Measurements from ENCODE around the gene PLEKHM2.

PLEKHM2 gene

DNA sequence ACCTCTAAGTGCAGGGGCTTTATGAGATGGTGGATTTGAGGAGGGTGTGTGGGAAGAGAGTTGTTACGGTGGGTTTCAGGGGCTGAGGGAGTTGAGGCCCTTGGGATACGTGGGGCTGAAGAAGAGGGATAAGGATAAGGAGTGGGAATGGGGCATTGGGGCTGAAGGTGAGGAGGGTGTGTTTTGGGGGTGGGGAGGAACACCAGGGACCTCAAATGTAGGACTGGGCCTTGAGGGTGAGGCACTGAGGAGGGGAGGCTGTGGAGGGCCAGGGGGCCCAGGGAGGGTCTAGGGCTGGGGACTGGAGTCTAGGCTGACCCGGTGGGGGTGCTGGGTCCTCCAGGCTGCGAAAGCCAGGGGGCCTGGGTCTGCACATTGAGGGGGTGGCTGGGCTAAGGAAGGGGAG lies 1.2 kb upstream of the PLEKHM2 start:
- TF ChIP-seq, protein P1, sequence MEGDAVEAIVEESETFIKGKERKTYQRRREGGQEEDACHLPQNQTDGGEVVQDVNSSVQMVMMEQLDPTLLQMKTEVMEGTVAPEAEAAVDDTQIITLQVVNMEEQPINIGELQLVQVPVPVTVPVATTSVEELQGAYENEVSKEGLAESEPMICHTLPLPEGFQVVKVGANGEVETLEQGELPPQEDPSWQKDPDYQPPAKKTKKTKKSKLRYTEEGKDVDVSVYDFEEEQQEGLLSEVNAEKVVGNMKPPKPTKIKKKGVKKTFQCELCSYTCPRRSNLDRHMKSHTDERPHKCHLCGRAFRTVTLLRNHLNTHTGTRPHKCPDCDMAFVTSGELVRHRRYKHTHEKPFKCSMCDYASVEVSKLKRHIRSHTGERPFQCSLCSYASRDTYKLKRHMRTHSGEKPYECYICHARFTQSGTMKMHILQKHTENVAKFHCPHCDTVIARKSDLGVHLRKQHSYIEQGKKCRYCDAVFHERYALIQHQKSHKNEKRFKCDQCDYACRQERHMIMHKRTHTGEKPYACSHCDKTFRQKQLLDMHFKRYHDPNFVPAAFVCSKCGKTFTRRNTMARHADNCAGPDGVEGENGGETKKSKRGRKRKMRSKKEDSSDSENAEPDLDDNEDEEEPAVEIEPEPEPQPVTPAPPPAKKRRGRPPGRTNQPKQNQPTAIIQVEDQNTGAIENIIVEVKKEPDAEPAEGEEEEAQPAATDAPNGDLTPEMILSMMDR (IDR thresholded peaks at IDR 0.05; ENCODE audit: low read depth, low read length): no peak
- H3K4me3 ChIP-seq (ENCODE audit: low read depth, low read length): no peak overlapping the region

DNA sequence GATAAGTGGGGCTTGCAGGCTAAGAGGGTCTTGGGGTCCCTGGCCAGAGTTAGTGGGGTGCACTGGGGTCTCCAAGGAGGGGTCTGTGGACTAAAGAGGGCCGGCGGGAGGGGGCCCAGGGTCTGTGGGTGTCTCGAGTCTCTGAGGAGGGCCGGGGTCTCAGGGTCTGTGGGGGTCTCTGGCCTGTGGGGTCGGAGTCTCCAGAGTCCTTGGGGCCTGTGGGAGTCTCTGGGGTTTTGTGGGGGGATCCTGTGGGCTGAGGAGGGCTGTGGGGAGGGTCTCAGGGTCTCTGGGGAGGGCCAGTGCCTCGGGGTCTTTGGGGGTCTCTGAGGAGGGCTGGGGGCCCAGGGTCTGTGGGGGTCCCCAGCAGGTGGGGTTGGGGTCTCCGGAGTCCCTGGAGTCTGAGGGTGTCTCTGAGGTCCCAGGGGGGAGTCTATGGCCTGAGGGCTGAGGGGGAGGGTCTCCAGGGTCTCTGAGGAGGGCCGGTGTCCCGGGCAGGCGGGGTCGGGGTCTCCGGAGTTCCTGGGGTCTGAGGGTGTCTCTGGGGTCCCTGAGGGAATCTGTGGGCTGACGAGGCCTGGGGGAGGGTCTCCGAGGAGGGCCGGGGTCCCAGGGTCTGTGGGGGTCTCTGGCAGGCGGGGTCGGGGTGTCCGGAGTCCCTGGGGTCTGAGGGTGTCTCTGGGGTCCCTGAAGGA lies 628 bp upstream of the PLEKHM2 start:
- H3K4me3 ChIP-seq (ENCODE audit: low read depth, low read length): peak overlapping the region; percentile 75
- TF ChIP-seq, protein P1 (IDR thresholded peaks at IDR 0.05; ENCODE audit: low read depth, low read length): no peak

DNA sequence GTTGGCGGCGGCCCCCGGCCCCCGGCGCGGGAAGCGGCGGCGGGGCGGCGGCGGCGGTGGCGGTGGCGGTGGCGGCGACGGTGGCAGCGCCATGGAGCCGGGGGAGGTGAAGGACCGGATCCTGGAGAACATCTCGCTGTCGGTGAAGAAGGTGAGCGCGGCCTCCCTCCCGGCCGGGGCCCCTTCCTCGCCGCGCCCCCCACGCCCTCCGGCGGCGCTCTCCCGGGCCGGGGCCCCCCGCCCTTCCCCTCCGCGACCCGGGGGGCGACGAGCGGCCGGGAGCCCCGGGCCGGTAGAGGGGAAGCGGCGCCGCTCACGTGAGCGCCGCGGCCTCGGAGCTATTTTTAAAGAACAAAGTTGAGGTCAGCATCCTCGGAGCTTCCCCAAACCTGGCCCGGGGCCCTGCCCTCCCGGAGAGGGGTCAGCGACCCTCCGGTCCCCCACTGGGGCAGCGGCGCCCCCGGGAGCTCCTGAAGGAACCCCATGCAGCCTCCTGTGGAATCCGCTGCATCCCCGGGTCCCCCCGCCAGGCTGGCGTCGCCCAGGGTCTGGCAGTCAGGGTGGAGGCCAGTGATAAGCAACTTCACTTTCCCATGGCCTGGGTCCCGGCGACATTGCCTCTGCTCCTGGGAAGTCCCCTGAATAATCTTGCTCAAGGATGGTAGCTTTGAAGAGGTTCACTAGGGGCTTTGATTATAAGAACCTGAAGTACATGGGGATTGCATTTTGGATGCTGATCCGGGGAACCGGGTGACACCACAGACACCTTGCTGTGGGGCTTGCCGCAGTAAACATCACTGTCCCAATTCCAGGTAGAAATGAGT lies 560 bp downstream of the PLEKHM2 start:
- TF ChIP-seq, protein P1 (IDR thresholded peaks at IDR 0.05; ENCODE audit: low read depth, low read length): 0 out of 2 replicates have a peak, but pooled peaks have one; percentile 5
- peak overlapping the region; percentile 86 for H3K4me3 ChIP-seq (ENCODE audit: low read depth, low read length)

DNA sequence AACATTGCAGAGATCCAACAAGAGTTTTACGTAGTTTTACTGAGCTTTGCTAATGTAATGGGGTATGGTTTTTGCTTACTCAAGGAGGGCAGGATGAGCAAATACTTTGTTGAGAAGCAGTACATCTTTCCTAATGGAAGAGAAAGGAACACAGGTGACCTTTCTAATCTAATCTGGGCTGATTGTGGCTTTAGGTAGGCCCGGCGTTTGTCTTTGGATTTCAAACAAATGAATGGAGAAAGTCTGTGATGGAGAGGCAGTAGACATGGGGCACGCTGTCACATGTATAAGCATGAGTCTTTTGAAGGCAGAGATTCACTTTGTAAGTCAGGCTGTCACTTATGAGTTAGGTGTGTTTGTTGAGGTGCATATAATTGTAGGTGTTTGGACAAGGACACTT lies 1.7 kb downstream of the PLEKHM2 start:
- peak overlapping the region; percentile 86 for H3K4me3 ChIP-seq (ENCODE audit: low read depth, low read length)

DNA sequence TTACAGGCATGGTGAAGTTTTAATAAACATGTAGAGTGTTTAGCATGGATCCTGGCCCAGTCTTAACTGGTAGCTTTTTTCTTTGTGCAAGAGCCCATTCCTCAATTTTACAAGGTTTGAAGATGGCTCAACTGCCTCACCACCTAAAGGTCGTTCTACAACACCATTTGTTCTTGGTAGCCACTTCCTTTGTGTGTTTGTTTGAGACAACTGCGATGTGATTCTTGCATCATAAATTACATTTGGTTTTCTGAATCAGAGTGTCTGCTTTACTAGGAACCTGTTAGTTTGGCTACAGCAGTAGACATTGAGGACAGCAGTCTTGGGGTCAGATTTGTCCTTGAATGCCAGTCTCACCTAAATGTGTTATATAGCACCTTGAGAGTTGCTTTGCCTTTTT lies 3.3 kb downstream of the PLEKHM2 start:
- no peak overlapping the region for H3K4me3 ChIP-seq (ENCODE audit: low read depth, low read length)
- TF ChIP-seq, protein P1 (IDR thresholded peaks at IDR 0.05; ENCODE audit: low read depth, low read length): no peak

More for the DNA sequence above, 1.7 kb downstream of the PLEKHM2 start:
- TF ChIP-seq, protein P1 (IDR thresholded peaks at IDR 0.05; ENCODE audit: low read depth, low read length): no peak

DNA sequence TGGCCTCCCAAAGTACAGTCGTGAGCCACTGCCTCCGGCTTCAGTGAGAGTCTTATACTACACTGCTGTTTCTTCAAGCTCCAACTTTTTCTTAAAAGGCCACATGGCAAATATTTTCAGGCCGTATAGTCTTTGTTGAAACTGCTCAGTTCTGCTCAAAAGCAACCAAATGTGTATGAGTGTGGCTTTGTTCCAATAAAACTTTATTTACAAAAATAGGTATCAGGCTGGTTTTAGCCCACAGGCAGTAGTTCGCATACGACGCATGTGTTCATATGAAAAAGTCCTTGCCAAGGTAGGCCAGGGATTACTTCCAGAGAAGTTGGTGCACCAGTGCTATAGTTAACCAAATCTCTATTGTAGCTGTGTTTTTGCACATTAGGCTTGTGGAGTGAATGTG lies 6.2 kb downstream of the PLEKHM2 start:
- TF ChIP-seq, protein P1 (IDR thresholded peaks at IDR 0.05; ENCODE audit: low read depth, low read length): no peak
- H3K4me3 ChIP-seq (ENCODE audit: low read depth, low read length): no peak overlapping the region
